Liver (tissue), 9 donors: ENCODE results near the gene CLDN14. TPM values are rescaled to one million over a fixed set of nuclear protein-coding genes. Genes with fewer than 3 reads are reported as not detected.

ENCODE experiments used
- DNase-seq: peaks from one replicate; pipeline ENCODE4 v3.0.0-alpha.2; 2017; ENCODE audit warnings: low spot score
- H3K27ac ChIP-seq, 2 donors: one replicate each; pipeline ENCODE4 v1.7.0; 2013; ENCODE audit warnings: inconsistent platforms in 2 of 2, low read length in 2 of 2, control low read depth in 1 of 2, low read depth in 1 of 2, mild to moderate bottlenecking in 1 of 2
- H3K27me3 ChIP-seq, 4 donors: one replicate each; pipeline versions ENCODE4 v1.6.1 to v1.7.0; 2013; ENCODE audit warnings: low read length in 3 of 4, inconsistent platforms in 1 of 4, mild to moderate bottlenecking in 1 of 4, moderate library complexity in 1 of 4; ENCODE audit not compliant: control insufficient read depth in 4 of 4, insufficient read depth in 4 of 4
- H3K36me3 ChIP-seq, 4 donors: one replicate each; pipeline versions ENCODE4 v1.6.1 to v1.7.0; 2013; ENCODE audit warnings: low read length in 3 of 4, mild to moderate bottlenecking in 3 of 4, low read depth in 1 of 4, moderate library complexity in 1 of 4; ENCODE audit not compliant: control insufficient read depth in 4 of 4, insufficient read depth in 3 of 4
- H3K4me1 ChIP-seq, 4 donors: one replicate each; pipeline versions ENCODE4 v1.6.1 to v1.7.0; 2013; ENCODE audit warnings: low read length in 3 of 4, mild to moderate bottlenecking in 3 of 4, moderate library complexity in 1 of 4; ENCODE audit not compliant: control insufficient read depth in 4 of 4, insufficient read depth in 4 of 4
- H3K4me3 ChIP-seq, 3 donors: one replicate each; pipeline versions ENCODE4 v1.6.1 to v1.7.0; 2013; ENCODE audit warnings: low read length in 3 of 3, control low read depth in 1 of 3, low read depth in 1 of 3, mild to moderate bottlenecking in 1 of 3
- H3K9ac ChIP-seq, 2 donors: one replicate each; pipeline ENCODE4 v1.7.0; 2013; ENCODE audit warnings: low read length in 2 of 2, mild to moderate bottlenecking in 2 of 2, moderate library complexity in 2 of 2, control low read depth in 1 of 2, low read depth in 1 of 2
- H3K9me3 ChIP-seq, 4 donors: one replicate each; pipeline versions ENCODE4 v1.6.1 to v1.7.0; 2013; ENCODE audit warnings: low read length in 3 of 4; ENCODE audit not compliant: control insufficient read depth in 4 of 4
- ATF3 ChIP-seq: IDR thresholded peaks from 2 replicates; pipeline ENCODE4 v1.6.1; 2016; ENCODE audit warnings: antibody characterized with exemption
- CTCF ChIP-seq: fragments of 150-350 bp; IDR thresholded peaks from 2 replicates; pipeline ENCODE4 v1.5.1; 2017; ENCODE audit warnings: improper control_type of control experiment, low read depth, low read length; ENCODE audit not compliant: missing input control
- EGR1 ChIP-seq, 2 donors: IDR thresholded peaks; 2 replicates each; pipeline ENCODE4 v1.6.1; 2016 to 2018; ENCODE audit warnings: antibody characterized with exemption in 2 of 2, low read depth in 2 of 2
- FOXA1 ChIP-seq: IDR thresholded peaks from 2 replicates; pipeline ENCODE4 v1.6.1; 2016; ENCODE audit warnings: antibody characterized with exemption
- FOXA2 ChIP-seq: IDR thresholded peaks from 2 replicates; pipeline ENCODE4 v1.6.1; 2016; ENCODE audit warnings: antibody characterized with exemption
- GABPA ChIP-seq, 2 donors: IDR thresholded peaks in 1 of 2; conservative IDR thresholded peaks in 1 of 2; 2 replicates each; pipeline ENCODE4 v1.6.1; 2016; ENCODE audit warnings: antibody characterized with exemption in 2 of 2, mild to moderate bottlenecking in 1 of 2, moderate library complexity in 1 of 2
- HNF4A ChIP-seq, 2 donors: conservative IDR thresholded peaks; 2 replicates each; pipeline ENCODE4 v1.6.1; 2016; ENCODE audit warnings: antibody characterized with exemption in 2 of 2, mild to moderate bottlenecking in 2 of 2
- HNF4G ChIP-seq: IDR thresholded peaks from 2 replicates; pipeline ENCODE4 v1.6.1; 2016; ENCODE audit warnings: antibody characterized with exemption
- JUND ChIP-seq, 2 donors: IDR thresholded peaks; 2 replicates each; pipeline ENCODE4 v1.6.1; 2016; ENCODE audit warnings: antibody characterized with exemption in 2 of 2
- MAX ChIP-seq: IDR thresholded peaks from 2 replicates; pipeline ENCODE4 v1.6.1; 2016; ENCODE audit warnings: antibody characterized with exemption
- NR2F2 ChIP-seq: IDR thresholded peaks from 2 replicates; pipeline ENCODE4 v1.6.1; 2016; ENCODE audit warnings: antibody characterized with exemption
- RAD21 ChIP-seq, 2 donors: IDR thresholded peaks; 2 replicates each; pipeline ENCODE4 v1.6.1; 2016; ENCODE audit warnings: antibody characterized with exemption in 2 of 2, mild to moderate bottlenecking in 2 of 2
- REST ChIP-seq: IDR thresholded peaks from 2 replicates; pipeline ENCODE4 v1.6.1; 2016; ENCODE audit warnings: antibody characterized with exemption, mild to moderate bottlenecking
- RXRA ChIP-seq, 2 donors: IDR thresholded peaks; 2 replicates each; pipeline ENCODE4 v1.6.1; 2017 to 2018; ENCODE audit warnings: antibody characterized with exemption in 2 of 2, mild to moderate bottlenecking in 1 of 2
- SP1 ChIP-seq: IDR thresholded peaks from 2 replicates; pipeline ENCODE4 v1.6.1; 2018; ENCODE audit warnings: antibody characterized with exemption, mild to moderate bottlenecking
- TAF1 ChIP-seq: conservative IDR thresholded peaks from 2 replicates; pipeline ENCODE4 v1.6.1; 2016; ENCODE audit warnings: antibody characterized with exemption, mild to moderate bottlenecking
- YY1 ChIP-seq: IDR thresholded peaks from 2 replicates; pipeline ENCODE4 v1.6.1; 2016; ENCODE audit warnings: antibody characterized with exemption, mild to moderate bottlenecking
- ZBTB33 ChIP-seq: IDR thresholded peaks from 2 replicates; pipeline ENCODE4 v1.6.1; 2016; ENCODE audit warnings: antibody characterized with exemption
- WGBS: extraction: QIAGEN DNeasy Blood & Tissue Kit; methylation state at CpG from one replicate; pipeline ENCODE4 v1.1.7; 2013; 5-methylcytosine and 5-hydroxymethylcytosine counted together
- polyA plus RNA-seq, 2 donors: library from polyadenylated mRNA; stranded (reverse) in 1 of 2; unstranded in 1 of 2; fragments of 200-250 nt in 1 of 2; fragments of >200 nt in 1 of 2; fragmentation: Nextera tagmentation in 1 of 2; extraction: Ambion mirVana in 1 of 2; gene quantifications; one replicate each; pipeline versions ENCODE4 v1.2.1 to v1.2.3, GENCODE V29; 2013 to 2015
- total RNA-seq, 2 donors: library from RNA; depleted of rRNA; stranded (reverse); fragments of >200 nt; gene quantifications; one replicate each; pipeline ENCODE4 v1.2.3, GENCODE V29; 2014
- donor health status: healthy.
- donor health status: healthy.
- donor health status: healthy.
- donor health status: healthy.
- donor health status: healthy.

The CLDN14 gene
- total and polyA plus RNA-seq, 4 donors, result 6.3 to 19.4 (median 13.4) TPM

- H3K27me3 ChIP-seq, result no peaks in the 10 kb centered on the region
- H3K4me1 ChIP-seq, result peaks cover 4 to 48% (median 34%) of the 10 kb centered on the region in 4 donors
- TF ChIP-seq SP1 (no peak), MAX (no peak), GABPA (IDR thresholded peaks at IDR 0.05 in 1 of 2, conservative IDR thresholded peaks at IDR 0.05 in 1 of 2) (no peak), RXRA (IDR thresholded peaks at IDR 0.05) (no peak), REST (no peak), CTCF (no peak), HNF4A (conservative IDR thresholded peaks at IDR 0.05) (no peak), ATF3 (no peak), ZBTB33 (no peak), JUND (IDR thresholded peaks at IDR 0.05) (no peak), NR2F2 (no peak), HNF4G (no peak), EGR1 (IDR thresholded peaks at IDR 0.05; ENCODE audit: low read depth in 2 of 2) (no peak), FOXA2 (no peak), TAF1 (no peak), RAD21 (IDR thresholded peaks at IDR 0.05) (no peak), FOXA1 (no peak)
- H3K27ac ChIP-seq, result no peak overlapping the region
- 90% methylated on average over 4 of the region's 4 CpGs for WGBS
- DNase-seq, result no peak
- H3K9me3 ChIP-seq, result no peaks in the 10 kb centered on the region
- no peak overlapping the region for H3K9ac ChIP-seq
- no peaks in the 10 kb centered on the region for H3K36me3 ChIP-seq
- H3K4me3 ChIP-seq, result no peak overlapping the region
Measured at GRCh38 chr21:36482673-36483072, 2.8 kb upstream of the CLDN14 start.

GRCh38 chr21:36482181-36482580, 2.3 kb upstream of the CLDN14 start:
- DNase-seq, result no peak
- Histone ChIP-seq H3K9ac (no peak overlapping the region), H3K27ac (peak overlapping the region; percentile 66 to 94), H3K4me1 (peaks cover 4 to 46% (median 32%) of the 10 kb centered on the region in 4 donors), H3K4me3 (no peak overlapping the region), H3K36me3 (peaks cover 0 to 1% (median 0%) of the 10 kb centered on the region in 4 donors), H3K9me3 (no peaks in the 10 kb centered on the region), H3K27me3 (no peaks in the 10 kb centered on the region)
- 77% methylated on average over 4 of the region's 4 CpGs for WGBS
- no peak for TF ChIP-seq RAD21 (IDR thresholded peaks at IDR 0.05)
- no peak for TF ChIP-seq HNF4A (conservative IDR thresholded peaks at IDR 0.05)
- TF ChIP-seq REST, result no peak
- TF ChIP-seq JUND (IDR thresholded peaks at IDR 0.05), result no peak
- no peak for TF ChIP-seq HNF4G
- TF ChIP-seq FOXA2, result no peak
- no peak for TF ChIP-seq ZBTB33
- TF ChIP-seq RXRA (IDR thresholded peaks at IDR 0.05), result no peak
- no peak for TF ChIP-seq SP1
- TF ChIP-seq ATF3, result no peak
- TF ChIP-seq NR2F2, result no peak
- no peak for TF ChIP-seq YY1
- no peak for TF ChIP-seq FOXA1
